ENCODE measurements around the gene CREB3L2.

The CREB3L2 gene

GRCh38 chr7:137957887-137958286 lies 44.0 kb downstream of the CREB3L2 start:
- Histone ChIP-seq H3K27me3 (replicated peaks; ENCODE audit: control insufficient read depth, insufficient read depth, low read length) (no peaks in the 10 kb centered on the region), H3K4me1 (ENCODE audit: control insufficient read depth, insufficient read depth, low read length) (peaks cover 42% of the 10 kb centered on the region), H3K9ac (ENCODE audit: low read length) (no peak overlapping the region), H3K9me3 (ENCODE audit: control insufficient read depth, low read length) (no peaks in the 10 kb centered on the region), H3K36me3 (ENCODE audit: control insufficient read depth, insufficient read depth, low read length, severe bottlenecking) (no peaks in the 10 kb centered on the region), H3K4me3 (ENCODE audit: low read length) (peak overlapping the region; percentile 31)
- no peak for DNase-seq (ENCODE audit: low read depth)

- no peak overlapping the region for H3K9ac ChIP-seq (ENCODE audit: low read length)
- H3K9me3 ChIP-seq (ENCODE audit: control insufficient read depth, low read length): no peaks in the 10 kb centered on the region
- no peaks in the 10 kb centered on the region for H3K27me3 ChIP-seq (replicated peaks; ENCODE audit: control insufficient read depth, insufficient read depth, low read length)
- peaks cover 42% of the 10 kb centered on the region for H3K4me1 ChIP-seq (ENCODE audit: control insufficient read depth, insufficient read depth, low read length)
- no peak for DNase-seq (ENCODE audit: low read depth)
- H3K36me3 ChIP-seq (ENCODE audit: control insufficient read depth, insufficient read depth, low read length, severe bottlenecking): no peaks in the 10 kb centered on the region
- no peak overlapping the region for H3K4me3 ChIP-seq (ENCODE audit: low read length)
Observed at GRCh38 chr7:137956591-137956990, 45.3 kb downstream of the CREB3L2 start.

- Histone ChIP-seq H3K9ac (ENCODE audit: low read length) (no peak overlapping the region), H3K27me3 (replicated peaks; ENCODE audit: control insufficient read depth, insufficient read depth, low read length) (no peaks in the 10 kb centered on the region), H3K4me1 (ENCODE audit: control insufficient read depth, insufficient read depth, low read length) (peaks cover 42% of the 10 kb centered on the region), H3K4me3 (ENCODE audit: low read length) (no peak overlapping the region), H3K9me3 (ENCODE audit: control insufficient read depth, low read length) (no peaks in the 10 kb centered on the region), H3K36me3 (ENCODE audit: control insufficient read depth, insufficient read depth, low read length, severe bottlenecking) (no peaks in the 10 kb centered on the region)
- no peak for DNase-seq (ENCODE audit: low read depth)
Observed at GRCh38 chr7:137956183-137956582, 45.7 kb downstream of the CREB3L2 start.

GRCh38 chr7:137954614-137955013 lies 47.3 kb downstream of the CREB3L2 start:
- no peaks in the 10 kb centered on the region for H3K27me3 ChIP-seq (replicated peaks; ENCODE audit: control insufficient read depth, insufficient read depth, low read length)
- H3K36me3 ChIP-seq (ENCODE audit: control insufficient read depth, insufficient read depth, low read length, severe bottlenecking): no peaks in the 10 kb centered on the region
- H3K9me3 ChIP-seq (ENCODE audit: control insufficient read depth, low read length): no peaks in the 10 kb centered on the region
- no peak for DNase-seq (ENCODE audit: low read depth)
- H3K4me3 ChIP-seq (ENCODE audit: low read length): no peak overlapping the region
- peaks cover 42% of the 10 kb centered on the region for H3K4me1 ChIP-seq (ENCODE audit: control insufficient read depth, insufficient read depth, low read length)
- no peak overlapping the region for H3K9ac ChIP-seq (ENCODE audit: low read length)

GRCh38 chr7:137953665-137954470 lies 48.0 kb downstream of the CREB3L2 start:
- no peaks in the 10 kb centered on the region for H3K27me3 ChIP-seq (replicated peaks; ENCODE audit: control insufficient read depth, insufficient read depth, low read length)
- H3K36me3 ChIP-seq (ENCODE audit: control insufficient read depth, insufficient read depth, low read length, severe bottlenecking): no peaks in the 10 kb centered on the region
- peaks cover 38% of the 10 kb centered on the region for H3K4me1 ChIP-seq (ENCODE audit: control insufficient read depth, insufficient read depth, low read length)
- no peaks in the 10 kb centered on the region for H3K9me3 ChIP-seq (ENCODE audit: control insufficient read depth, low read length)
- H3K4me3 ChIP-seq (ENCODE audit: low read length): no peak overlapping the region
- peak; percentile 79 for DNase-seq (ENCODE audit: low read depth)
- no peak overlapping the region for H3K9ac ChIP-seq (ENCODE audit: low read length)

- H3K4me1 ChIP-seq (ENCODE audit: control insufficient read depth, insufficient read depth, low read length): peaks cover 31% of the 10 kb centered on the region
- no peak for DNase-seq (ENCODE audit: low read depth)
Observed at GRCh38 chr7:137953043-137953664, 48.7 kb downstream of the CREB3L2 start.

GRCh38 chr7:137952426-137952805 lies 49.5 kb downstream of the CREB3L2 start:
- no peak overlapping the region for H3K9ac ChIP-seq (ENCODE audit: low read length)

More at GRCh38 chr7:137953043-137953664, 48.7 kb downstream of the CREB3L2 start:
- Histone ChIP-seq H3K9me3 (ENCODE audit: control insufficient read depth, low read length) (no peaks in the 10 kb centered on the region), H3K4me3 (ENCODE audit: low read length) (no peak overlapping the region), H3K36me3 (ENCODE audit: control insufficient read depth, insufficient read depth, low read length, severe bottlenecking) (no peaks in the 10 kb centered on the region), H3K9ac (ENCODE audit: low read length) (no peak overlapping the region), H3K27me3 (replicated peaks; ENCODE audit: control insufficient read depth, insufficient read depth, low read length) (no peaks in the 10 kb centered on the region)

GRCh38 chr7:137951700-137952425 lies 50.0 kb downstream of the CREB3L2 start:
- Histone ChIP-seq H3K9me3 (ENCODE audit: control insufficient read depth, low read length) (no peaks in the 10 kb centered on the region), H3K9ac (ENCODE audit: low read length) (no peak overlapping the region), H3K4me1 (ENCODE audit: control insufficient read depth, insufficient read depth, low read length) (peaks cover 18% of the 10 kb centered on the region), H3K4me3 (ENCODE audit: low read length) (no peak overlapping the region), H3K27me3 (replicated peaks; ENCODE audit: control insufficient read depth, insufficient read depth, low read length) (no peaks in the 10 kb centered on the region), H3K36me3 (ENCODE audit: control insufficient read depth, insufficient read depth, low read length, severe bottlenecking) (no peaks in the 10 kb centered on the region)
- DNase-seq (ENCODE audit: low read depth): no peak

More at GRCh38 chr7:137952426-137952805, 49.5 kb downstream of the CREB3L2 start:
- H3K36me3 ChIP-seq (ENCODE audit: control insufficient read depth, insufficient read depth, low read length, severe bottlenecking): no peaks in the 10 kb centered on the region
- no peak for DNase-seq (ENCODE audit: low read depth)
- no peak overlapping the region for H3K4me3 ChIP-seq (ENCODE audit: low read length)
- no peaks in the 10 kb centered on the region for H3K9me3 ChIP-seq (ENCODE audit: control insufficient read depth, low read length)
- H3K27me3 ChIP-seq (replicated peaks; ENCODE audit: control insufficient read depth, insufficient read depth, low read length): no peaks in the 10 kb centered on the region
- H3K4me1 ChIP-seq (ENCODE audit: control insufficient read depth, insufficient read depth, low read length): peaks cover 24% of the 10 kb centered on the region

- no peak for DNase-seq (ENCODE audit: low read depth)
- no peaks in the 10 kb centered on the region for H3K9me3 ChIP-seq (ENCODE audit: control insufficient read depth, low read length)
- H3K4me3 ChIP-seq (ENCODE audit: low read length): no peak overlapping the region
- no peaks in the 10 kb centered on the region for H3K27me3 ChIP-seq (replicated peaks; ENCODE audit: control insufficient read depth, insufficient read depth, low read length)
- H3K4me1 ChIP-seq (ENCODE audit: control insufficient read depth, insufficient read depth, low read length): peaks cover 11% of the 10 kb centered on the region
- H3K36me3 ChIP-seq (ENCODE audit: control insufficient read depth, insufficient read depth, low read length, severe bottlenecking): no peaks in the 10 kb centered on the region
- H3K9ac ChIP-seq (ENCODE audit: low read length): no peak overlapping the region
Observed at GRCh38 chr7:137950967-137951366, 50.9 kb downstream of the CREB3L2 start.

- no peaks in the 10 kb centered on the region for H3K36me3 ChIP-seq (ENCODE audit: control insufficient read depth, insufficient read depth, low read length, severe bottlenecking)
- H3K4me1 ChIP-seq (ENCODE audit: control insufficient read depth, insufficient read depth, low read length): peaks cover 11% of the 10 kb centered on the region
- no peaks in the 10 kb centered on the region for H3K27me3 ChIP-seq (replicated peaks; ENCODE audit: control insufficient read depth, insufficient read depth, low read length)
- DNase-seq (ENCODE audit: low read depth): no peak
- no peak overlapping the region for H3K9ac ChIP-seq (ENCODE audit: low read length)
- no peak overlapping the region for H3K4me3 ChIP-seq (ENCODE audit: low read length)
- no peaks in the 10 kb centered on the region for H3K9me3 ChIP-seq (ENCODE audit: control insufficient read depth, low read length)
Observed at GRCh38 chr7:137950263-137950621, 51.6 kb downstream of the CREB3L2 start.

Data from adipocyte (in vitro differentiated cells).